Tibial nerve (tissue), 4 donors: Measurements from ENCODE around the gene FLRT2. TPM values are rescaled to one million over a fixed set of nuclear protein-coding genes. Genes with fewer than 3 reads are reported as not detected.

Experiments used
- DNase-seq, 2 donors: peaks; one replicate each; pipeline ENCODE4 v3.0.0-alpha.2; 2019; ENCODE audit warnings: low spot score in 2 of 2
- H3K27ac ChIP-seq, 4 donors: fragments of 200-600 bp; sonication (generic) in 3 of 4; one replicate each; pipeline ENCODE4 v1.5.1; 2017 to 2019; ENCODE audit warnings: mild to moderate bottlenecking in 1 of 4
- H3K27me3 ChIP-seq, 2 donors: fragments of 200-600 bp; sonication (generic) in 1 of 2; one replicate each; pipeline versions ENCODE4 v1.5.1 to v1.6.0; 2017 to 2019
- H3K36me3 ChIP-seq, 3 donors: fragments of 200-600 bp; sonication (generic); one replicate each; pipeline ENCODE4 v1.5.1; 2018 to 2019
- H3K4me1 ChIP-seq, 4 donors: fragments of 200-600 bp; sonication (generic) in 3 of 4; one replicate each; pipeline ENCODE4 v1.5.1; 2017 to 2019
- H3K4me3 ChIP-seq, 4 donors: fragments of 200-600 bp; sonication (generic) in 3 of 4; one replicate each; pipeline ENCODE4 v1.5.1; 2017 to 2019; ENCODE audit warnings: mild to moderate bottlenecking in 1 of 4, moderate library complexity in 1 of 4
- H3K9me3 ChIP-seq, 4 donors: fragments of 200-600 bp; sonication (generic) in 3 of 4; one replicate each; pipeline ENCODE4 v1.5.1; 2017 to 2019
- EP300 ChIP-seq, 2 donors: sonication (generic); formaldehyde crosslinking; IDR thresholded peaks; one replicate each; pipeline ENCODE4 v1.6.1; 2017; ENCODE audit warnings: antibody characterized with exemption in 2 of 2, mild to moderate bottlenecking in 1 of 2
- POLR2A ChIP-seq, 2 donors: fragments of 450-650 bp; IDR thresholded peaks; one replicate each; pipeline ENCODE4 v1.6.1; 2017; ENCODE audit warnings: antibody characterized with exemption in 2 of 2, mild to moderate bottlenecking in 2 of 2, moderate library complexity in 2 of 2
- WGBS, 2 donors: methylation state at CpG; one replicate each; pipeline ENCODE4 v1.1.5; 2018; 5-methylcytosine and 5-hydroxymethylcytosine counted together
- total RNA-seq, 4 donors: library from RNA; depleted of rRNA; stranded (reverse); fragments of >200 nt; gene quantifications; one replicate each; pipeline ENCODE4 v1.1.0, GENCODE V29; 2016
- TF ChIP-seq, protein P1 (sequence below), 5 experiments: fragments of 200-600 bp in 3 of 5; fragments of 450-650 bp in 2 of 5; sonication (generic) in 3 of 5; IDR thresholded peaks; one replicate each; pipeline ENCODE4 v1.5.1; 2016 to 2019; ENCODE audit warnings: antibody characterized with exemption in 5 of 5, mild to moderate bottlenecking in 3 of 5, moderate library complexity in 2 of 5

Gene FLRT2
- total RNA-seq, 4 donors from 2014 or later: 26.4 to 109 (median 71.6) TPM

DNA sequence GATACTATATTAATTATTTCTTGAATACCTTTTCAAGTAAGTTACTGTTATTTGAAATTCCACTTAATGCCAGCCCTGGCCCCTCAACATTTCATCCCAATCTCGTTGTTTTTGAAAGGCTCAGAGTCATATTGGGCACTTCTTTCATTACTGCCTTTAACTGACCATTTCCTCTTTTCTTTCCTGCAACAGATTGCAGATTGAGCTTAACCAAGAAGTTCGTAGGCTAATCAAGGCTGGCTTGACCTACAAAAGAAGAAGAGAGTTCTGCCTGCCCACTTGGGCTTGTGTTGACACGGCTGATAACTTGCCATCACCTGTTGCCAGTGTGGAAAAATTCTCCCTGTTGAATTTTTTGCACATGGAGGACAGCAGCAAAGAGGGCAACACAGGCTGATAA lies 91.0 kb downstream of the FLRT2 start:
- WGBS, 2 donors: 73 to 79% methylated on average over 3 of the region's 3 CpGs
- H3K4me3 ChIP-seq: no peak overlapping the region
- H3K9me3 ChIP-seq: no peaks in the 10 kb centered on the region
- no peaks in the 10 kb centered on the region for H3K27me3 ChIP-seq
- TF ChIP-seq EP300 (IDR thresholded peaks at IDR 0.05): no peak
- TF ChIP-seq POLR2A (IDR thresholded peaks at IDR 0.05): no peak
- TF ChIP-seq, protein P1, sequence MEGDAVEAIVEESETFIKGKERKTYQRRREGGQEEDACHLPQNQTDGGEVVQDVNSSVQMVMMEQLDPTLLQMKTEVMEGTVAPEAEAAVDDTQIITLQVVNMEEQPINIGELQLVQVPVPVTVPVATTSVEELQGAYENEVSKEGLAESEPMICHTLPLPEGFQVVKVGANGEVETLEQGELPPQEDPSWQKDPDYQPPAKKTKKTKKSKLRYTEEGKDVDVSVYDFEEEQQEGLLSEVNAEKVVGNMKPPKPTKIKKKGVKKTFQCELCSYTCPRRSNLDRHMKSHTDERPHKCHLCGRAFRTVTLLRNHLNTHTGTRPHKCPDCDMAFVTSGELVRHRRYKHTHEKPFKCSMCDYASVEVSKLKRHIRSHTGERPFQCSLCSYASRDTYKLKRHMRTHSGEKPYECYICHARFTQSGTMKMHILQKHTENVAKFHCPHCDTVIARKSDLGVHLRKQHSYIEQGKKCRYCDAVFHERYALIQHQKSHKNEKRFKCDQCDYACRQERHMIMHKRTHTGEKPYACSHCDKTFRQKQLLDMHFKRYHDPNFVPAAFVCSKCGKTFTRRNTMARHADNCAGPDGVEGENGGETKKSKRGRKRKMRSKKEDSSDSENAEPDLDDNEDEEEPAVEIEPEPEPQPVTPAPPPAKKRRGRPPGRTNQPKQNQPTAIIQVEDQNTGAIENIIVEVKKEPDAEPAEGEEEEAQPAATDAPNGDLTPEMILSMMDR (IDR thresholded peaks at IDR 0.05): no peak
- no peak for DNase-seq
- H3K36me3 ChIP-seq: peaks cover 0 to 31% (median 0%) of the 10 kb centered on the region in 3 donors
- no peak overlapping the region for H3K27ac ChIP-seq
- peaks cover 0 to 12% (median 0%) of the 10 kb centered on the region in 4 donors for H3K4me1 ChIP-seq

DNA sequence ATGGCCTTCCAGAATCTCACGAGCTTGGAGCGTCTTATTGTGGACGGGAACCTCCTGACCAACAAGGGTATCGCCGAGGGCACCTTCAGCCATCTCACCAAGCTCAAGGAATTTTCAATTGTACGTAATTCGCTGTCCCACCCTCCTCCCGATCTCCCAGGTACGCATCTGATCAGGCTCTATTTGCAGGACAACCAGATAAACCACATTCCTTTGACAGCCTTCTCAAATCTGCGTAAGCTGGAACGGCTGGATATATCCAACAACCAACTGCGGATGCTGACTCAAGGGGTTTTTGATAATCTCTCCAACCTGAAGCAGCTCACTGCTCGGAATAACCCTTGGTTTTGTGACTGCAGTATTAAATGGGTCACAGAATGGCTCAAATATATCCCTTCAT lies 92.2 kb downstream of the FLRT2 start:
- 94 to 97% methylated on average over 13 of the region's 13 CpGs for WGBS, 2 donors
- H3K9me3 ChIP-seq: no peaks in the 10 kb centered on the region
- DNase-seq: no peak
- no peak overlapping the region for H3K27ac ChIP-seq
- no peaks in the 10 kb centered on the region for H3K27me3 ChIP-seq
- no peak for TF ChIP-seq EP300 (IDR thresholded peaks at IDR 0.05)
- TF ChIP-seq POLR2A (IDR thresholded peaks at IDR 0.05): no peak
- TF ChIP-seq, protein P1 (IDR thresholded peaks at IDR 0.05): no peak
- H3K36me3 ChIP-seq: peaks cover 0 to 31% (median 0%) of the 10 kb centered on the region in 3 donors
- H3K4me3 ChIP-seq: no peak overlapping the region
- H3K4me1 ChIP-seq: peaks cover 0 to 5% (median 0%) of the 10 kb centered on the region in 4 donors

DNA sequence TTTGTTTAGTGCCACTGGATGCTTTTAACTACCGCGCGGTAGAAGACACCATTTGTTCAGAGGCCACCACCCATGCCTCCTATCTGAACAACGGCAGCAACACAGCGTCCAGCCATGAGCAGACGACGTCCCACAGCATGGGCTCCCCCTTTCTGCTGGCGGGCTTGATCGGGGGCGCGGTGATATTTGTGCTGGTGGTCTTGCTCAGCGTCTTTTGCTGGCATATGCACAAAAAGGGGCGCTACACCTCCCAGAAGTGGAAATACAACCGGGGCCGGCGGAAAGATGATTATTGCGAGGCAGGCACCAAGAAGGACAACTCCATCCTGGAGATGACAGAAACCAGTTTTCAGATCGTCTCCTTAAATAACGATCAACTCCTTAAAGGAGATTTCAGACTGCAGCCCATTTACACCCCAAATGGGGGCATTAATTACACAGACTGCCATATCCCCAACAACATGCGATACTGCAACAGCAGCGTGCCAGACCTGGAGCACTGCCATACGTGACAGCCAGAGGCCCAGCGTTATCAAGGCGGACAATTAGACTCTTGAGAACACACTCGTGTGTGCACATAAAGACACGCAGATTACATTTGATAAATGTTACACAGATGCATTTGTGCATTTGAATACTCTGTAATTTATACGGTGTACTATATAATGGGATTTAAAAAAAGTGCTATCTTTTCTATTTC lies 93.2 kb downstream of the FLRT2 start:
- Histone ChIP-seq H3K4me1 (no peaks in the 10 kb centered on the region), H3K27ac (no peak overlapping the region), H3K4me3 (no peak overlapping the region), H3K36me3 (peaks cover 0 to 31% (median 0%) of the 10 kb centered on the region in 3 donors), H3K27me3 (no peaks in the 10 kb centered on the region), H3K9me3 (no peaks in the 10 kb centered on the region)
- DNase-seq: no peak
- 91 to 93% methylated on average over 27 of the region's 27 CpGs for WGBS, 2 donors
- TF ChIP-seq EP300 (IDR thresholded peaks at IDR 0.05): no peak
- TF ChIP-seq, protein P1 (IDR thresholded peaks at IDR 0.05): no peak
- TF ChIP-seq POLR2A (IDR thresholded peaks at IDR 0.05): no peak

DNA sequence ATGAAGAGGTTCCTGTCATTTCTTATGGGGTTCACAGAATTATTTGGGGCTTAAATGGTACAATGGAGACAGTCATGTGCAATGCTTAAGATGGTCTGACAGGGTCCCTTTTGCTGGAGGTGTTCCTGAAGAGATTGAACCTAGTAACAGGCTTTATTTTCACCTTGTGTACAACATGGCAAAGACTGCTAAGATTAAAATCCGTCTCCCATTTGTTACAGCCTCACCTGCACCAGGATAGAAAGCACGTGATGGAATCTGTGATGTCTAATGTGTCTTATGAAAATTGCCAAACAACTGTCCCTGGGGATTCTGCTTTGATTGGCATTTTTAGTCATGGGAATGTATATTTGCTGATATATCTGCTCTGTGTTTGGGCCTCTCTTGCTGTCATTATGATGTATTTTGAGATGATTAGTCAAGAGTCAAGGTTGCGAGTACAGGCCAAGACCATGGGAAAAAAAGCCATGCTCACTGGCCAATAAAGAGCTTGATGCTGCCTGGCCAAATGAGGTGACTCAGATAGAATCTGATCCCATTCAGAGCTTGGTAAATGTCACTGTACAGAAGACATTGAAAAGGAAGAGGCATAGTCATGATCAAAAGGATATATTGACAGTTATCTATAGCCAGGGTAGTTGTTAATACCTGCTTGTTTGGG lies 96.1 kb downstream of the FLRT2 start:
- H3K9me3 ChIP-seq: no peaks in the 10 kb centered on the region
- no peak for DNase-seq
- H3K4me1 ChIP-seq: no peaks in the 10 kb centered on the region
- TF ChIP-seq POLR2A (IDR thresholded peaks at IDR 0.05): no peak
- no peak for TF ChIP-seq EP300 (IDR thresholded peaks at IDR 0.05)
- TF ChIP-seq, protein P1 (IDR thresholded peaks at IDR 0.05): no peak
- H3K27ac ChIP-seq: no peak overlapping the region
- no peaks in the 10 kb centered on the region for H3K27me3 ChIP-seq
- WGBS, 2 donors: 92% methylated on average over 3 of the region's 3 CpGs
- no peak overlapping the region for H3K4me3 ChIP-seq
- H3K36me3 ChIP-seq: peaks cover 0 to 24% (median 0%) of the 10 kb centered on the region in 3 donors

DNA sequence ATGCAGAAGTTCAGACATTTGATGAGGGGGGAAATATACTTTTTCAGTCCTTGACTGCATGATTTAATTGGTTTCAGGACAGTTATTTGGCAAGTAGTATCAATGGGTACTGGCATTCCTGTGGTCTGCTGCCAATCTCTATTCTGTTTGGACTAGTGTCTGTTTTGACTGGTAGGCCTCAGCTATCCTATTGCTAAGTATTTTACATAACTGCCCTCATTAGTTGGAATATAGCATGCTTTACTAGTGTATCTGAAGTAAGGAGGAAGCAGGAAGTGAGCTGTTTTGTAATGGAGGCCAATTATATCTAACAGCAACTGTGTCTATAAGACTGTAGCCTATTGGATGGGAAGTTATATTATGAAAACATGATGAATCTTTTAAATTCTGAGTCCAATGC lies 104.3 kb downstream of the FLRT2 start:
- H3K36me3 ChIP-seq: no peaks in the 10 kb centered on the region
- DNase-seq: no peak
- TF ChIP-seq EP300 (IDR thresholded peaks at IDR 0.05) (no peak), POLR2A (IDR thresholded peaks at IDR 0.05) (no peak)
- TF ChIP-seq, protein P1 (IDR thresholded peaks at IDR 0.05): no peak
- H3K27me3 ChIP-seq: no peaks in the 10 kb centered on the region
- no peak overlapping the region for H3K4me3 ChIP-seq
- H3K4me1 ChIP-seq: no peaks in the 10 kb centered on the region
- no peaks in the 10 kb centered on the region for H3K9me3 ChIP-seq
- H3K27ac ChIP-seq: no peak overlapping the region
